A549 (cell line): ENCODE measurements around the gene NACC2. TPM values are rescaled to one million over a fixed set of nuclear protein-coding genes. Genes with fewer than 3 reads are reported as not detected.
"Not testable (repeated sequence)": the region's sequence is repeated elsewhere in the genome, so short reads cannot be mapped to it uniquely, and the experiment has no call there.

Experiments
- ATAC-seq, 2 experiments: fragments of 200-7000 bp in 1 of 2; fragments of >200 bp in 1 of 2; cut with Nextera tagmentation in 1 of 2; cut with Tn5 transposase in 1 of 2; 3 replicates each; pipeline versions ENCODE4 v1.8.0 to v1.9.1; 2018 to 2020; ENCODE audit warnings: mild to moderate bottlenecking in 1 of 2, moderate library complexity in 1 of 2
- CTCF ChIA-PET: fragments of 300-600 bp; sonication (Branson Sonifier 250); formaldehyde crosslinking; extraction: SDS; loops from one replicate; lab custom pipeline; 2021; ENCODE audit warnings: antibody characterized with exemption, inconsistent platforms; lab: Yijun Ruan, JAX
- POLR2A ChIA-PET: fragments of 350-600 bp; formaldehyde crosslinking; extraction: SDS; loops from one replicate; lab custom pipeline; 2021; ENCODE audit warnings: antibody characterized with exemption, inconsistent platforms; lab: Yijun Ruan, JAX
- DNase-seq, 2 experiments: peaks; one replicate each; pipeline versions ENCODE4 v3.0.0 to v3.0.0-alpha.2; 2011 to 2016; ENCODE audit warnings: low read depth in 1 of 2, low spot score in 1 of 2
- FAIRE-seq: peaks from 2 replicates; lab custom pipeline; 2011; peaks lifted over from hg19 to GRCh38; lab: Jason Lieb, UNC
- H3K27ac ChIP-seq, 2 experiments: fragments of >200 bp; sonication (Bioruptor Twin); formaldehyde crosslinking; 3 replicates each; pipeline ENCODE4 v1.5.1; 2016 to 2017
- H3K4me1 ChIP-seq: fragments of >200 bp; sonication (Bioruptor Twin); formaldehyde crosslinking; 3 replicates; pipeline ENCODE4 v1.6.1; 2016
- H3K4me2 ChIP-seq: fragments of >200 bp; sonication (Bioruptor Twin); formaldehyde crosslinking; 3 replicates; pipeline ENCODE4 v1.6.1; 2016
- H3K4me3 ChIP-seq: fragments of >200 bp; sonication (Bioruptor Twin); formaldehyde crosslinking; 3 replicates; pipeline ENCODE4 v1.5.1; 2016
- H3K9me3 ChIP-seq: fragments of >200 bp; sonication (Bioruptor Twin); formaldehyde crosslinking; 3 replicates; pipeline ENCODE4 v1.6.1; 2016
- CHD2 ChIP-seq: fragments of 150-350 bp; IDR thresholded peaks from 2 replicates; pipeline ENCODE4 v1.6.1; 2014; ENCODE audit warnings: low read length; ENCODE audit not compliant: partially characterized antibody
- EP300 ChIP-seq, 2 experiments: fragments of >200 bp; sonication (Bioruptor Twin); formaldehyde crosslinking; IDR thresholded peaks; 2 replicates in 1 of 2; 3 replicates in 1 of 2; pipeline ENCODE4 v1.6.1; 2016 to 2017
- FOSB ChIP-seq: fragments of 250-450 bp; sonication (Bioruptor Pico); IDR thresholded peaks from 2 replicates; pipeline ENCODE4 v1.5.0; 2020; ENCODE audit warnings: mild to moderate bottlenecking, moderate library complexity
- GATA3 ChIP-seq: IDR thresholded peaks from 2 replicates; pipeline ENCODE4 v1.6.1; 2012; ENCODE audit warnings: borderline replicate concordance
- HDAC2 ChIP-seq: fragments of 200-600 bp; sonication (generic); IDR thresholded peaks from 2 replicates; pipeline ENCODE4 v1.6.1; 2016
- HEYL ChIP-seq: fragments of 250-450 bp; sonication (Bioruptor Pico); IDR thresholded peaks from 2 replicates; pipeline ENCODE4 v1.8.0; 2021; ENCODE audit warnings: mild to moderate bottlenecking, moderate library complexity
- HMGXB4 ChIP-seq: fragments of 250-450 bp; sonication (Bioruptor Pico); IDR thresholded peaks from 2 replicates; pipeline ENCODE4 v1.5.0; 2021; ENCODE audit warnings: mild to moderate bottlenecking, moderate library complexity, borderline replicate concordance
- HOXB5 ChIP-seq: fragments of 250-450 bp; sonication (Bioruptor Pico); IDR thresholded peaks from 2 replicates; pipeline ENCODE4 v1.5.0; 2020; ENCODE audit warnings: mild to moderate bottlenecking, moderate library complexity
- JUN ChIP-seq, 2 experiments: fragments of >200 bp; sonication (Bioruptor Twin); formaldehyde crosslinking; IDR thresholded peaks; 2 replicates in 1 of 2; 3 replicates in 1 of 2; pipeline ENCODE4 v1.6.1; 2016 to 2017
- JUNB ChIP-seq: fragments of >200 bp; sonication (Bioruptor Twin); formaldehyde crosslinking; IDR thresholded peaks from 2 replicates; pipeline ENCODE4 v1.6.1; 2016
- MAFK ChIP-seq: fragments of 450-650 bp; IDR thresholded peaks from 2 replicates; pipeline ENCODE4 v1.6.1; 2014; ENCODE audit not compliant: partially characterized antibody
- MAZ ChIP-seq: fragments of 150-350 bp; IDR thresholded peaks from 2 replicates; pipeline ENCODE4 v1.6.1; 2014; ENCODE audit warnings: antibody characterized with exemption, low read depth, low read length, borderline replicate concordance
- NR3C1 ChIP-seq: fragments of >200 bp; sonication (Bioruptor Twin); formaldehyde crosslinking; IDR thresholded peaks from 3 replicates; pipeline ENCODE4 v1.6.1; 2017
- RFX5 ChIP-seq: fragments of 450-650 bp; IDR thresholded peaks from 2 replicates; pipeline ENCODE4 v1.7.1; 2014; ENCODE audit warnings: antibody characterized with exemption, mild to moderate bottlenecking, moderate library complexity
- SREBF2 ChIP-seq: fragments of 450-650 bp; IDR thresholded peaks from 2 replicates; pipeline ENCODE4 v1.6.1; 2014; ENCODE audit warnings: mild to moderate bottlenecking, moderate library complexity
- TP53 ChIP-seq: fragments of 250-450 bp; sonication (Bioruptor Pico); IDR thresholded peaks from 2 replicates; pipeline ENCODE4 v1.5.0; 2021; ENCODE audit warnings: mild to moderate bottlenecking, moderate library complexity
- USF2 ChIP-seq: fragments of 450-650 bp; IDR thresholded peaks from 2 replicates; pipeline ENCODE4 v1.6.1; 2014; ENCODE audit warnings: antibody characterized with exemption
- ZFP36 ChIP-seq: fragments of 450-650 bp; IDR thresholded peaks from 2 replicates; pipeline ENCODE4 v1.6.1; 2014; ENCODE audit warnings: borderline replicate concordance; ENCODE audit not compliant: partially characterized antibody
- WGBS: methylation state at CpG from one replicate; pipeline ENCODE4 v1.1.6; 2017; ENCODE audit errors: missing lambda C conversion rate; 5-methylcytosine and 5-hydroxymethylcytosine counted together
- polyA plus RNA-seq, 4 experiments: library from polyadenylated mRNA; depleted of rRNA in 3 of 4; stranded (reverse); fragments of >200 nt; fragmentation: RNase III in 1 of 4; extraction: RNeasy Plus Mini Kit Qiagen cat#74134 plus additional on column Dnase treatment in 1 of 4; gene quantifications; 2 replicates in 3 of 4; 3 replicates in 1 of 4; pipeline ENCODE4 v1.2.3, GENCODE V29; 2011 to 2017
- TF ChIP-seq, protein P1 (sequence below): fragments of 200-600 bp; sonication (generic); IDR thresholded peaks from 2 replicates; pipeline ENCODE4 v1.6.1; 2016; ENCODE audit warnings: antibody characterized with exemption, mild to moderate bottlenecking, moderate library complexity
- TF ChIP-seq, protein P2 (sequence below): fragments of >200 bp; sonication (Bioruptor Twin); formaldehyde crosslinking; IDR thresholded peaks from 3 replicates; pipeline ENCODE4 v1.5.1; 2016

The NACC2 gene
- polyA plus RNA-seq, 2 of the 4 experiments (the other 2 are of a cell fraction) = 16.1 to 28.4 TPM

GRCh38 chr9:136040848-136041247, 54.2 kb downstream of the NACC2 start:
- H3K4me3 ChIP-seq, FAIRE-seq, H3K4me2 ChIP-seq, H3K4me1 ChIP-seq, ATAC-seq, DNase-seq, POLR2A ChIA-PET, H3K27ac ChIP-seq: not testable (repeated sequence)
- CTCF ChIA-PET = interaction anchor here (0.8 to 1.4 kb wide), 3 partner anchors 9 to 74 kb away, joined by 3 to 4 read pairs (median 3); no protein-coding TSS in a partner anchor
- H3K9me3 ChIP-seq = peaks cover 17% of the 10 kb centered on the region
- WGBS = 95% methylated on average over 2 of the region's 2 CpGs

- ATAC-seq (no peak), DNase-seq (peak in 1 of 2 experiments; percentile 35), FAIRE-seq (no peak)
- no peak overlapping the region for H3K4me2 ChIP-seq
- no peak overlapping the region for H3K27ac ChIP-seq
- WGBS = 93% methylated on average over 2 of the region's 2 CpGs
- TF ChIP-seq, protein P1, sequence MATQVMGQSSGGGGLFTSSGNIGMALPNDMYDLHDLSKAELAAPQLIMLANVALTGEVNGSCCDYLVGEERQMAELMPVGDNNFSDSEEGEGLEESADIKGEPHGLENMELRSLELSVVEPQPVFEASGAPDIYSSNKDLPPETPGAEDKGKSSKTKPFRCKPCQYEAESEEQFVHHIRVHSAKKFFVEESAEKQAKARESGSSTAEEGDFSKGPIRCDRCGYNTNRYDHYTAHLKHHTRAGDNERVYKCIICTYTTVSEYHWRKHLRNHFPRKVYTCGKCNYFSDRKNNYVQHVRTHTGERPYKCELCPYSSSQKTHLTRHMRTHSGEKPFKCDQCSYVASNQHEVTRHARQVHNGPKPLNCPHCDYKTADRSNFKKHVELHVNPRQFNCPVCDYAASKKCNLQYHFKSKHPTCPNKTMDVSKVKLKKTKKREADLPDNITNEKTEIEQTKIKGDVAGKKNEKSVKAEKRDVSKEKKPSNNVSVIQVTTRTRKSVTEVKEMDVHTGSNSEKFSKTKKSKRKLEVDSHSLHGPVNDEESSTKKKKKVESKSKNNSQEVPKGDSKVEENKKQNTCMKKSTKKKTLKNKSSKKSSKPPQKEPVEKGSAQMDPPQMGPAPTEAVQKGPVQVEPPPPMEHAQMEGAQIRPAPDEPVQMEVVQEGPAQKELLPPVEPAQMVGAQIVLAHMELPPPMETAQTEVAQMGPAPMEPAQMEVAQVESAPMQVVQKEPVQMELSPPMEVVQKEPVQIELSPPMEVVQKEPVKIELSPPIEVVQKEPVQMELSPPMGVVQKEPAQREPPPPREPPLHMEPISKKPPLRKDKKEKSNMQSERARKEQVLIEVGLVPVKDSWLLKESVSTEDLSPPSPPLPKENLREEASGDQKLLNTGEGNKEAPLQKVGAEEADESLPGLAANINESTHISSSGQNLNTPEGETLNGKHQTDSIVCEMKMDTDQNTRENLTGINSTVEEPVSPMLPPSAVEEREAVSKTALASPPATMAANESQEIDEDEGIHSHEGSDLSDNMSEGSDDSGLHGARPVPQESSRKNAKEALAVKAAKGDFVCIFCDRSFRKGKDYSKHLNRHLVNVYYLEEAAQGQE = no peak
- no peak for TF ChIP-seq RFX5
- TF ChIP-seq MAZ = no peak
- no peak for TF ChIP-seq MAFK
- no peak for TF ChIP-seq JUN (IDR thresholded peaks at IDR 0.05)
- TF ChIP-seq, protein P2, sequence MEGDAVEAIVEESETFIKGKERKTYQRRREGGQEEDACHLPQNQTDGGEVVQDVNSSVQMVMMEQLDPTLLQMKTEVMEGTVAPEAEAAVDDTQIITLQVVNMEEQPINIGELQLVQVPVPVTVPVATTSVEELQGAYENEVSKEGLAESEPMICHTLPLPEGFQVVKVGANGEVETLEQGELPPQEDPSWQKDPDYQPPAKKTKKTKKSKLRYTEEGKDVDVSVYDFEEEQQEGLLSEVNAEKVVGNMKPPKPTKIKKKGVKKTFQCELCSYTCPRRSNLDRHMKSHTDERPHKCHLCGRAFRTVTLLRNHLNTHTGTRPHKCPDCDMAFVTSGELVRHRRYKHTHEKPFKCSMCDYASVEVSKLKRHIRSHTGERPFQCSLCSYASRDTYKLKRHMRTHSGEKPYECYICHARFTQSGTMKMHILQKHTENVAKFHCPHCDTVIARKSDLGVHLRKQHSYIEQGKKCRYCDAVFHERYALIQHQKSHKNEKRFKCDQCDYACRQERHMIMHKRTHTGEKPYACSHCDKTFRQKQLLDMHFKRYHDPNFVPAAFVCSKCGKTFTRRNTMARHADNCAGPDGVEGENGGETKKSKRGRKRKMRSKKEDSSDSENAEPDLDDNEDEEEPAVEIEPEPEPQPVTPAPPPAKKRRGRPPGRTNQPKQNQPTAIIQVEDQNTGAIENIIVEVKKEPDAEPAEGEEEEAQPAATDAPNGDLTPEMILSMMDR = no peak
- TF ChIP-seq HEYL (CRISPR knock-in tag) = no peak
- TF ChIP-seq NR3C1 = no peak
- no peak for TF ChIP-seq EP300 (IDR thresholded peaks at IDR 0.05)
- CTCF ChIA-PET = interaction anchor here (0.7 to 1.4 kb wide), 3 partner anchors 23 to 187 kb away, joined by 3 to 5 read pairs (median 4); no protein-coding TSS in a partner anchor
- H3K4me1 ChIP-seq = 0 out of 3 replicates have a peak, but pooled peaks cover 7% of the 10 kb centered on the region
- peaks cover 17% of the 10 kb centered on the region for H3K9me3 ChIP-seq
- POLR2A ChIA-PET = no interaction called here
- no peak overlapping the region for H3K4me3 ChIP-seq
These were observed 55.6 kb downstream of the NACC2 start for GRCh38 chr9:136039488-136039887.

GRCh38 chr9:136036848-136037247, 58.2 kb downstream of the NACC2 start:
- Histone ChIP-seq H3K9me3 (peaks cover 17% of the 10 kb centered on the region), H3K27ac (no peak overlapping the region), H3K4me3 (no peak overlapping the region), H3K4me1 (0 out of 3 replicates have a peak, but pooled peaks cover 7% of the 10 kb centered on the region), H3K4me2 (no peak overlapping the region)
- FAIRE-seq (peak; percentile 72), DNase-seq (no peak), ATAC-seq (no peak)
- WGBS = 77% methylated on average over 2 of the region's 2 CpGs
- CTCF ChIA-PET = interaction anchor here (1.2 to 2.3 kb wide), 3 partner anchors 9 to 86 kb away, joined by 4 to 7 read pairs (median 5); no protein-coding TSS in a partner anchor
- POLR2A ChIA-PET = interaction anchor here (0.9 kb wide), 1 partner anchor 68 kb away, joined by 6 read pairs; no protein-coding TSS in a partner anchor
- no peak for TF ChIP-seq ZFP36
- TF ChIP-seq, protein P2 = no peak
- no peak for TF ChIP-seq JUNB
- no peak for TF ChIP-seq HDAC2
- TF ChIP-seq MAFK = no peak
- TF ChIP-seq RFX5 = no peak
- TF ChIP-seq EP300 (IDR thresholded peaks at IDR 0.05) = no peak
- TF ChIP-seq HEYL (CRISPR knock-in tag) = no peak
- no peak for TF ChIP-seq HMGXB4 (CRISPR knock-in tag)
- TF ChIP-seq TP53 = no peak
- TF ChIP-seq JUN (IDR thresholded peaks at IDR 0.05) = no peak
- TF ChIP-seq FOSB (CRISPR knock-in tag) = no peak
- no peak for TF ChIP-seq USF2
- TF ChIP-seq GATA3 = no peak
- no peak for TF ChIP-seq CHD2
- TF ChIP-seq SREBF2 = no peak
- no peak for TF ChIP-seq HOXB5 (CRISPR knock-in tag)
